Inferior parietal cortex (tissue), 1 donor: ENCODE results near the gene RFWD3.
A peak's percentile ranks its signal among the peaks of the same experiment; 100 is the strongest.
"Not testable (repeated sequence)": the region's sequence is repeated elsewhere in the genome, so short reads cannot be mapped to it uniquely, and the experiment has no call there.

Experiments
- DNase-seq: peaks from one replicate; pipeline ENCODE4 v3.0.0-alpha.2; 2016; ENCODE audit errors: extremely low spot score

RFWD3 gene

GRCh38 chr16:74667255-74667700, 601 bp upstream of the RFWD3 start:
- DNase-seq, result peak; percentile 33

GRCh38 chr16:74666010-74666421, 661 bp downstream of the RFWD3 start:
- no peak for DNase-seq

- DNase-seq, result no peak
Observed at GRCh38 chr16:74661064-74661463, 5.6 kb downstream of the RFWD3 start.

- no peak for DNase-seq
Observed at GRCh38 chr16:74660383-74660782, 6.3 kb downstream of the RFWD3 start.

- no peak for DNase-seq
Observed at GRCh38 chr16:74659041-74659440, 7.6 kb downstream of the RFWD3 start.

- DNase-seq, result no peak
Observed at GRCh38 chr16:74657870-74658642, 8.6 kb downstream of the RFWD3 start.

- no peak for DNase-seq
Observed at GRCh38 chr16:74654536-74655050, 12.1 kb downstream of the RFWD3 start.

- not testable (repeated sequence) for DNase-seq
Observed at GRCh38 chr16:74652883-74653282, 13.8 kb downstream of the RFWD3 start.

- DNase-seq, result no peak
Observed at GRCh38 chr16:74652249-74652648, 14.4 kb downstream of the RFWD3 start.

GRCh38 chr16:74651841-74652240, 14.8 kb downstream of the RFWD3 start:
- no peak for DNase-seq

GRCh38 chr16:74650966-74651567, 15.6 kb downstream of the RFWD3 start:
- peak; percentile 17 for DNase-seq

GRCh38 chr16:74649839-74650504, 16.7 kb downstream of the RFWD3 start:
- DNase-seq, result no peak

- no peak for DNase-seq
Observed at GRCh38 chr16:74641969-74642368, 24.7 kb downstream of the RFWD3 start.

- DNase-seq, result no peak
Observed at GRCh38 chr16:74637742-74638453, 28.8 kb downstream of the RFWD3 start.

GRCh38 chr16:74635303-74635702, 31.4 kb downstream of the RFWD3 start:
- DNase-seq, result no peak

GRCh38 chr16:74633686-74634085, 33.0 kb downstream of the RFWD3 start:
- DNase-seq, result no peak

- no peak for DNase-seq
Observed at GRCh38 chr16:74627506-74628220, 39.0 kb downstream of the RFWD3 start.

GRCh38 chr16:74626741-74627416, 39.8 kb downstream of the RFWD3 start:
- no peak for DNase-seq

GRCh38 chr16:74625500-74626350, 41.0 kb downstream of the RFWD3 start:
- DNase-seq, result no peak

GRCh38 chr16:74623839-74624235, 42.8 kb downstream of the RFWD3 start:
- no peak for DNase-seq
